NCI-H2196 (cell line): ENCODE results near the gene PRKCE.

ENCODE experiments used
- DNase-seq: peaks from one replicate; lab custom pipeline; 2025; ENCODE audit not compliant: unreplicated experiment; lab: John Stamatoyannopoulos, UW

Gene PRKCE

GRCh38 chr2:45722477-45722876 lies 71.0 kb downstream of the PRKCE start:
- no peak for DNase-seq

GRCh38 chr2:45723857-45724256 lies 72.4 kb downstream of the PRKCE start:
- DNase-seq: no peak

GRCh38 chr2:45724335-45724734 lies 72.9 kb downstream of the PRKCE start:
- no peak for DNase-seq

- no peak for DNase-seq
Measured at GRCh38 chr2:45725731-45726130, 74.3 kb downstream of the PRKCE start.

- no peak for DNase-seq
Measured at GRCh38 chr2:45726188-45726587, 74.7 kb downstream of the PRKCE start.

- no peak for DNase-seq
Measured at GRCh38 chr2:45728458-45728942, 77.0 kb downstream of the PRKCE start.

- no peak for DNase-seq
Measured at GRCh38 chr2:45729753-45730512, 78.5 kb downstream of the PRKCE start.

GRCh38 chr2:45731141-45731540 lies 79.7 kb downstream of the PRKCE start:
- DNase-seq: no peak

- DNase-seq: no peak
Measured at GRCh38 chr2:45732436-45732835, 81.0 kb downstream of the PRKCE start.

- DNase-seq: no peak
Measured at GRCh38 chr2:45732946-45733345, 81.5 kb downstream of the PRKCE start.

- no peak for DNase-seq
Measured at GRCh38 chr2:45734336-45734735, 82.9 kb downstream of the PRKCE start.

- DNase-seq: no peak
Measured at GRCh38 chr2:45734952-45735351, 83.5 kb downstream of the PRKCE start.

GRCh38 chr2:45736757-45737704 lies 85.6 kb downstream of the PRKCE start:
- no peak for DNase-seq

- DNase-seq: no peak
Measured at GRCh38 chr2:45739796-45740485, 88.5 kb downstream of the PRKCE start.

- DNase-seq: no peak
Measured at GRCh38 chr2:45741161-45741850, 89.8 kb downstream of the PRKCE start.

- no peak for DNase-seq
Measured at GRCh38 chr2:45743531-45744396, 92.3 kb downstream of the PRKCE start.

- no peak for DNase-seq
Measured at GRCh38 chr2:45745231-45745630, 93.8 kb downstream of the PRKCE start.

GRCh38 chr2:45746888-45747287 lies 95.4 kb downstream of the PRKCE start:
- no peak for DNase-seq

- no peak for DNase-seq
Measured at GRCh38 chr2:45747363-45747762, 95.9 kb downstream of the PRKCE start.

- no peak for DNase-seq
Measured at GRCh38 chr2:45748239-45748638, 96.8 kb downstream of the PRKCE start.
